Adipose tissue (tissue), 3 donors: ENCODE results near the gene FBP2. TPM values are rescaled to one million over a fixed set of nuclear protein-coding genes. Genes with fewer than 3 reads are reported as not detected.

Experiments used
- H3K27ac ChIP-seq: one replicate; pipeline ENCODE4 v1.5.1; 2013; ENCODE audit warnings: low read depth, low read length
- WGBS, 3 donors: extraction: QIAGEN DNeasy Blood & Tissue Kit; methylation state at CpG; one replicate each; pipeline ENCODE4 v1.1.7; 2013; 5-methylcytosine and 5-hydroxymethylcytosine counted together
- polyA plus RNA-seq, 3 donors: library from polyadenylated mRNA; stranded (reverse); fragments of 200-250 nt; gene quantifications; one replicate each; pipeline ENCODE4 v1.2.3, GENCODE V29; 2013
- donor health status: healthy with polysubstance abuse.
- donor health status: Bipolar disorder and iron deficiency.
- donor health status: healthy.

The FBP2 gene
- polyA plus RNA-seq, 3 donors, result 0.58 to 3.5 TPM; not detected in 1

DNA sequence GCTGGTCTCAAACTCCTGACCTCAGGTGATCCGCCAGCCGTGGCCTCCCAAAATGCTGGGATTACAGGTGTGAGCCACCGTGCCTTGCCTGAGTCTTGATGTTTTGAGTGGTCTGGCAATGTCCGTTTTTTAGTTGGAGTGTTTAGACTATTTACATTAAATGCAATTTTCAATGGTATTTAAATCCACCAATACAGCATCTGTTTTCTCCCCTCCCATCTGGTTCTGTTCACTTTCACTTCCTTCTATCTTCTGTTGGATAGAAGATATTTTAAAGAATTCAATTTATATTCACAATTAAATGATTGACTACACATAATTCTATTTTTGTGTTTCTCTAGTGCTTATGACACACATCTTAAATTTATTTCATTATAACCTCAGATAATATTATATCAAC is 64.7 kb downstream of the FBP2 start:
- H3K27ac ChIP-seq, result no peak overlapping the region
- WGBS, 3 donors, result 86 to 95% (median 90%) methylated on average over 4 of the region's 4 CpGs

DNA sequence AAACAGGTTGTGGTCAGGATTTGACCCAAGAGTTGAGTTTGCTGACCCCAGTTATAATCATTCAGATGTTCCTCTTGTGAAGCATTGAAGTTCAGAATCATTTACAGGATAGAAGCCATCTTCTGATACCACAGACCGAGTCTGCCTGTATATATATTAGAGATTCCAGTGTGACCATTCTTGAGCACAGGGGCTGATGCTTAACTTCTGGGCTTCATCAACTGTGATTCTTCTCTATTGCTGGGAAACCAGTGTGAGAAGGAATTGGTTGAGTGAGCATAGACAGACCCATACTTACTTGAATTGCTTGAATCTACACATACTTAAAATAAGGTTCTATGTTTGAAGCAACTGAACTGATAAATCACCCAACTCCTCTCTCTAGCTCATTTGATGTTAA is 66.7 kb downstream of the FBP2 start:
- H3K27ac ChIP-seq, result no peak overlapping the region
- WGBS, 3 donors, result 67 to 77% (median 70%) methylated on average over 1 of the region's 1 CpG

DNA sequence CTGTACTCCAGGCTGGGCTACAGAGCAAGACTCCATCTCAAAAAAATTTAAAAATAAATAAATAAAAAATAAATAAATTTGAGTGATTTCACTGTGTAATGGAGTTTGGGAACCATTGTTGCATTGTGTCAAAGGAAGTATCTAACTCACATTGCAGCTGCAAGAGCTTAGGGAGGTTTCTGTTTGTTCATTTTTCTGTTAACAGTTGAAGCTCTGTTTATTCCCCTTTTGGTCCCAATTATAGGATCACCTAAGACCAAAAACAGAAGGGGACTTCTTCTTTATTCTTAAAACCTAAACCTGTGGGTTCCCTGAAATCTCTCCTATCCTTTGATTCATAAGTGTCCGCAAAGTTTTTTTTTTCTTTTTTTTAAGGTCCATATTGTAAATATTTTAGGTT is 67.4 kb downstream of the FBP2 start:
- no peak overlapping the region for H3K27ac ChIP-seq
- 97 to 98% (median 97%) methylated on average over 1 of the region's 1 CpG for WGBS, 3 donors

DNA sequence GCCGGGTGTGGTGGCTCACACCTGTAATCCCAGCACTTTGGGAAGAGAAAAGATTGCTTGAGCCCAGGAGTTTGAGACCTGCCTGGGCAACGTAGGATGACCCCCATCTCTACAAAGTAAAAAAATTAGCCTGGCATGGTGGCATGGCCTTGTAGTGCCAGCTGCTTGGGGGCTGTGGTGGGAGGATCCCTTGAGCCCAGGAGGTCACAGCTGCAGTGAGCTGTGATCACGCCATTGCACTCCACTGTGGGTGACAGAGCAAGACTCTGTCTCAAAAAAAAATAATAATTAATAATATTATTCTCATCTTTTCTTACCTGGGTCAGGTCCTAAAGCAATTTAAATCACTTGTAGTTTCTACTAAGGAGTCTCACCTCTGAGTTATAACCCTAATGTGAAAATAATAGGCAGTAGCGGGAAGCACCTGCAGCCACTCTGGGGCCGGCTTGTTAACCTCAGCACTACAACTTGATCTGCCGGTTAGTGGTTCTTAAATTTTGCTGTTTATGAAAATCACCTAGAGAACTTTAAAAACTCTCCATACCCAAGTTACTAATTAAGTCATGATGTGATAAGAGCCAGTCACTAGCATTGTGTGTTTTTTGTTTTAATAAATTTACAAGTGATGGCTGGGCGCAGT is 68.1 kb downstream of the FBP2 start:
- 87 to 92% (median 91%) methylated on average over 7 of the region's 7 CpGs for WGBS, 3 donors

DNA sequence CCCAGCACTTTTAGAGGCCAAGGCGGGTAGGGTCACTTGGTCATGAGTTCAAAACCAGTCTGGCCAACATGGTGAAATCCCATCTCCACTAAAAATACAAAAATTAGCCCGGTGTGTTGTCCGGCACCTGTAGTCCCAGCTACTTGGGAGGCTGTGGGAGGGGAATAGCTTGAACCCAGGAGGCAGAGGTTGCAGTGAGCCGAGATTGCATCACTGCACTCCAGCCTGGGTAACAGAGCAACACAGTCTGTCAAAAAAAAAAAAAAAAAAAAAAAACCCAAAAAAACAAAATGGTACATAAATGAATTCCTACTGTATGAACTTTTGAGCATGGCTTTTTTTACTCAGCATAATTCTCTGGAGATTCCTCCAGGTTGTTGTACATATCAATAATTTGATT is 76.4 kb downstream of the FBP2 start:
- no peak overlapping the region for H3K27ac ChIP-seq
- 87 to 96% (median 89%) methylated on average over 4 of the region's 4 CpGs for WGBS, 3 donors

More for the DNA sequence above, 68.1 kb downstream of the FBP2 start:
- H3K27ac ChIP-seq, result no peak overlapping the region

DNA sequence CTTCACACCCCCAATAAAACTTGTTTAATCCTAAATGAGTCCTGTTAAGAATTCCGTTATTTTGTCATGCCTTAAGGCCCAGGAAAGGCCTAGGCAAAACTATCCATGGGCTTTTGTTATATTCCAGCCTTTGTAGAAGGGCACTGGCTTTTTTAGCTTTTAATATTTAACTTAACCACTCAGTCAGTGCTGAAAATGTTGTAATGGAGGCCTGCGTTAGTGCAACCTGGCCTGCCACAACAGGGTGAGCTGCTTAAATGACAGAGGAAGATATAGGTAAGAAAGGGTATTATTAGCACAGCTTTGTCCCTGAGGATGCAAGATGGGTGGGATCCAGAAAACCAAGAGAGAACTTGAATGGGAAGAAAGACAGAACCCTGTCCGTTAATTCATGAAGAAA is 78.9 kb downstream of the FBP2 start:
- H3K27ac ChIP-seq, result no peak overlapping the region
- WGBS, 3 donors, result 58 to 89% (median 86%) methylated on average over 3 of the region's 3 CpGs

DNA sequence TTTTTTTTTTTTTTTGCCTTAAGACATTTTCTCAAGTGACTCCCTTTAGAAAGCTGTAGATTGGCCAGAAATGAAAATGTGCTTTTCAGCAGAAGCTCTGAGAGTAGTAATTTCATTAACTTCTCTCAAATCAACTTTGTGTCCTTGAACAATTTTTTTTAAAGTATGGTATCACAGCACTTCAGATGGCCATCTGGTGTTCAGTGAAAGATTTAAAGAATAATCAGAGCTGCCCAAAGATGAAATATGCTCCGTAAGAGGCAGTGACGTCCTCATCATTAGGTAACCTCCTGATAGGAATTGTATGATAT is 81.7 kb downstream of the FBP2 start:
- no peak overlapping the region for H3K27ac ChIP-seq
- 44 to 74% (median 69%) methylated on average over 2 of the region's 2 CpGs for WGBS, 3 donors

DNA sequence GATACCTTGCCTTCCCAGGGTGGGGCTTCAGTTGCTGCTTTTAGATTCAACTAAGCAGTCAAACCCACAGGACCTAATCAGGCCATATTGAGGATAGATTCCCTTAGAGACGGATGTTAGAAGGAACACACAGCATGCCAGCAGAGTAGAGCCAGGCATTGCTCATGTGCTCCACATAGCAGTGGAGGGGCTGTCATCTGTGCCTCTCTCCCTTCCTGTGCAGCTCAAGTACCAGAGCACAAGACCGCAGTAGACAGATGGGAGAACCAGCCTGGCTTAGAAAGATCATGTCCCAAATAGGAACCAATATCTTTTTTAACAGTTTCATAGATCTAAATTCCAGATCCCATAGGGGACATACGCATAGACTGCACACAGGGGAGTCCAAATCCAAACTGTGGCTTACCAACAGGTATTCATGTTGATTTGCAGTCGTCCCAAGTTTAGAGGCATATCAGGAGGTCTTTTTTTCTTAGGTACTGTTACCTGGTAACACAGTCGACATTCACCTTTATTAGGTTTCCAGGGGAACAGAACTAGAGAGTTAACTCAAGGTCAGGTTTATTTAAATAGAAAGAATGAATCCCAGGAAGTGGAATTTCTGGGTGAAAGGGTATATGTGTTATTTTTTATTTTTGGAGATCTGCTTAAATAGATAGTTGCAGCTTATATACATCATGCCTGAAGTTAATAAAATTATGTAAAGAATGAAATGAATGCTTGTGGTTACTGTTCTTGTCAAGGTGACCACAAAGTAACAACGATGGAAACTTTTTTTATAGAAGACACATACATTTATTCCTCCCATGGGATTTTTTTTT is 82.3 kb downstream of the FBP2 start:
- H3K27ac ChIP-seq, result no peak overlapping the region
- 37 to 51% (median 48%) methylated on average over 6 of the region's 6 CpGs for WGBS, 3 donors

Other genes with a start within 250 kb of the FBP2 start
- gene PCAT7, start 38.7 kb downstream of the FBP2 start, polyA plus RNA-seq, result under 1 TPM in 2 of 3 donors, not detected in 1; 0.03 to 0.21 TPM
- 10 to 100 TPM in 2 of 3 donors, 1 to 10 TPM in 1; 7.3 to 13.2 (median 12.5) TPM for gene FBP1, start 45.7 kb upstream of the FBP2 start, polyA plus RNA-seq
- gene AOPEP, start 132.9 kb upstream of the FBP2 start, polyA plus RNA-seq, result 10 to 100 TPM; 22.9 to 42.5 (median 31.5) TPM